ENCODE data around the gene NCOA1. TPM values are rescaled to one million over a fixed set of nuclear protein-coding genes. Genes with fewer than 3 reads are reported as not detected.

NCOA1 gene
- total and polyA plus RNA-seq, 2 donors (not counting 3 experiments of a cell fraction or from before 2014, with no cell fraction given) = 11.4 to 14.1 TPM

- no peaks in the 10 kb centered on the region for H4K20me1 ChIP-seq (replicated peaks; ENCODE audit: control insufficient read depth, extremely low read depth, insufficient read depth, low read length)
- H3K4me1 ChIP-seq (ENCODE audit: control insufficient read depth, extremely low read depth, insufficient read depth, low read length) = no peaks in the 10 kb centered on the region
- H2AFZ ChIP-seq (ENCODE audit: low read depth, low read length) = no peak overlapping the region
- dilution Hi-C loops (cut with MboI; ENCODE audit: extremely low pct_ligation_motif_present, low sequenced_read_pairs) = no loop called here
- ChIA-PET POLR2A (no interaction called here), CTCF (interaction anchor here (0.5 to 1.3 kb wide), 2 partner anchors 21 to 406 kb away, joined by 3 read pairs; no protein-coding TSS in a partner anchor)
- DNase-seq (ENCODE audit: low read depth, low spot score) (no peak), FAIRE-seq (no peak)
- H3K36me3 ChIP-seq (ENCODE audit: control insufficient read depth in 2 of 2, extremely low read depth in 1 of 2, insufficient read depth in 2 of 2, low read length in 2 of 2) = no peaks in the 10 kb centered on the region
- H3K9me3 ChIP-seq (replicated peaks; ENCODE audit: control insufficient read depth, insufficient read depth, low read length) = no peaks in the 10 kb centered on the region
- H3K79me2 ChIP-seq (ENCODE audit: control insufficient read depth, insufficient read depth, low read length) = no peaks in the 10 kb centered on the region
- no peaks in the 10 kb centered on the region for H3K9me1 ChIP-seq (replicated peaks; ENCODE audit: control insufficient read depth, extremely low read depth, insufficient read depth, low read length)
- no TSS peak for BruUV-seq (replicated peaks)
- no peak overlapping the region for H3K4me2 ChIP-seq (ENCODE audit: insufficient read depth, low read length)
- no peak overlapping the region for H3K27ac ChIP-seq (ENCODE audit: insufficient read depth, low read depth, low read length)
- TF ChIP-seq POLR2AphosphoS5 (IDR thresholded peaks at IDR 0.05; ENCODE audit: insufficient read depth, low read depth, low read length) = no peak
- no peak for TF ChIP-seq JUN (IDR thresholded peaks at IDR 0.05; ENCODE audit: borderline replicate concordance, insufficient read depth, insufficient read length, low read depth)
- no peak for TF ChIP-seq EZH2 (IDR thresholded peaks at IDR 0.05; ENCODE audit: borderline replicate concordance, low read depth, low read length, severe bottlenecking)
- TF ChIP-seq GATA2 (IDR thresholded peaks at IDR 0.05; ENCODE audit: insufficient read depth, insufficient read length, low read depth, low read length) = no peak
- no peak for TF ChIP-seq MYC (IDR thresholded peaks at IDR 0.05; ENCODE audit: low read depth, low read length)
- TF ChIP-seq FOS (IDR thresholded peaks at IDR 0.05; ENCODE audit: borderline replicate concordance, insufficient read depth, low read length) = no peak
- TF ChIP-seq POLR2A (IDR thresholded peaks at IDR 0.05; ENCODE audit: low read depth, low read length) = no peak
- no peak for TF ChIP-seq CTCF (IDR thresholded peaks at IDR 0.05; ENCODE audit: extremely low read depth in 1 of 2, insufficient read depth in 1 of 2, low read depth in 1 of 2, low read length in 2 of 2)
- TF ChIP-seq MAX (IDR thresholded peaks at IDR 0.05; ENCODE audit: insufficient read depth, insufficient read length) = no peak
- H3K27me3 ChIP-seq (ENCODE audit: control insufficient read depth in 2 of 2, insufficient read depth in 2 of 2, low read length in 2 of 2) = no peaks in the 10 kb centered on the region
- H3K9ac ChIP-seq (replicated peaks; ENCODE audit: extremely low read depth, insufficient read depth, low read length) = no peak overlapping the region
- no peak overlapping the region for H3K4me3 ChIP-seq (replicated peaks in 1 of 3; ENCODE audit: insufficient read depth in 1 of 3, low read depth in 1 of 3, low read length in 3 of 3)
- intact Hi-C loops (cut with micrococcal nuclease) = no loop called here
Observed at GRCh38 chr2:24723665-24724064, 232.6 kb downstream of the NCOA1 start.

All from endothelial cell of umbilical vein (primary cell).